Stimulated activated CD8-positive, alpha-beta memory T cell treated with anti-CD3 and anti-CD28 coated beads, Interleukin-15, amount 100 ng/mL, for 24 hours (primary cell): ENCODE measurements around the gene CDCA8.
"Not testable (repeated sequence)": the region's sequence is repeated elsewhere in the genome, so short reads cannot be mapped to it uniquely, and the experiment has no call there.

Source experiments
- DNase-seq: peaks from one replicate; pipeline ENCODE4 v3.0.0-alpha.2; 2020; ENCODE audit warnings: low read depth

CDCA8 gene

GRCh38 chr1:37718181-37718900 lies 26.0 kb downstream of the CDCA8 start:
- no peak for DNase-seq

DNA sequence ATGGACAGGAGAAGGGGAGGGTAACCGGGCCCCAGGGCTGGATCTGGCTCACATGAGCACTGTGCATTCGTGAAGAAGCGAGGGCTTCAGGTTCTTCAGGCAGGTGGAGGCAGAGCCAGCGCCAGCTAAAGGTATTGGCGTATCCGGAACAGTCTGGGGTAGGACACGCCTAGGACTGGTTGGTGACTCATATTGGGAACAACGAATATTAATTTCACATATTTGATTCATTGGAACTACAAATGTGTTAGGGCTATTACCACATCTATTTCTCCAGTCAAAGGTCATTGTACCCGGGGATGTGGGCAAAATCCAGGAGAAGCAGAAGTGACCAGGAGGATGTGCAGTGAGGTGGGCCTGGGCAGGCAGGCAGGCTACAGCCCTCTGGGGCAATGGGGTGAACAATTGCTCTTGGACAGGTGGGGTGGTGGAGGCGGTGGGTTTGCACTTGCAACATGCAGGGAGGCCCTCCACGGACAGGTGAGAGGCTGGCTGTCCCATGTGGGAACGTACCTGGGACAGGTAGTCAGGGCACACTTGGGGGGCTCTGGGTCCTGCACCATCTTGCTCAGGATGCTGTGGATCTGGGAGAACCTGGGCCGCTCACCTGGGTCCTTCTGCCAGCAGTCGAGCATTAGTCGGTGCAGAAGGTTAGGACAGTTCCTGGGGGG lies 26.7 kb downstream of the CDCA8 start:
- no peak for DNase-seq

DNA sequence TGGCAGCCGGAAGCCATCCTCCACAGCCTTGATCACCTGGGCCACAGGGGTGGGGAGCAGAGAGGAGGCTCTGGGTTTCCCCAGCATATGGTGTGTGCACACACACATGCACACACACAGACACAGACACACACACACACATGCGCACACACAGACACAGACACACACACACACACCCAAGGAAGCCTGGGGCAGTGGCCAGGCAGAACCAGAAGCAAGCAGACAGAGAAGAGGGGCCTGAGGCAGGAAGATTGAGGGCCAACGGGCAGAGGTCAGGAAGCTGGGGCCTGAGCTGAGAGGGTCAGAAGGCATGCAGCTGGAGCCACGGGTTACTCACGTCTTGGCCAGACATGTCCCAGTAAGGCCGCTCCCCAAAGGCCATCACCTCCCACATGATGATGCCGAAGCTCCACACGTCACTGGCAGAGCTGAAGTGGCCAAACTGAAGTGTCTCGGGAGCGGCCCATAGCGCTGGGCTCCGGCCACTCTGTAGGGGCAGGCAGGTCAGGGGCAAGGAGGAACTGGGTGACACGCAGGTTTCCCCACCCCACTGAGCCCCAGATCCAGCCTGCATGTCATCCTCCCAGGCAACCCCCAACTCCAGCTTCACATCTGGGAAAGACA lies 27.4 kb downstream of the CDCA8 start:
- no peak for DNase-seq

DNA sequence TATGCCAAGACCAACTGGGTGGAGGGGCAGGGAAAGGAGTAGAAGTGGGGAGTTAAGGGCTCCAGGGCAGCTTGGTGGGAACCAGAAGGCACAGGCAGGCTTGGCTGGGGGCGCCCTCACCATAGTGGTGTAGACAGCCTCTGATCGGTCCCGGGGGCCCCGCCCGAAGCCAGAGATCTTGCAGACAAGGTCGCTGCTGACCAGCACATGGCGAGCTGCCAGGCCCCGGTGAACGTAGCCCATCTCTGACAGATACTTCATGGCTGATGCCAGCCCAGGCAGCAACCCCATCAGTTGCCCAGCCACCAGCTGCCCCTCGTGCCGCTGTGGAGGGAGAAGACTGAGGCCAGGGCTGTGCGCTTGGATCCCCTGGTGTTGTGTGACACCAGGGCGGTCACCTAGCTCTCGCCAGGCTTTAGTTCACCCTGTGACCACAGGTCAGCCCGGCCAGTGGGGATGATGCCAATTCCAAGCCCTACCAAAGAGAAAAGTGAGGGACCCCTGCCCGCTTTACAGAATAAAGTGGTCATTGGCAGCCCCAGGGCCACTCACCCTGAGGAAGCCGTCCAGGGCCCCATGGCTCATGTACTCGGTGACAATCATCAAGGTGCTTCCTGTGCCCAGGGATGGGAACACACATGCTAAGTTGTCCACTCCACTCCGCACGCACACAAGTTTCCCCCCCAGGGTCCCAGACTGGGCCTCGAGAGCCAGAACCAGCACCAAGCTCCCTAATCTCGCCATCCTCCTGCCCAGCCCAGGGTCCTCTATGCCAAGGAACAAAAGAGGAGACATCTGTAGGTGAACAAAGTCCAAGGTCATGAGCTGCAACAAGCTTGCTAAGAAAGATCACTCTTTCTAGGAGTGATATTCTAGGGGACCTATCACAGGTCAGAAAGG lies 28.2 kb downstream of the CDCA8 start:
- DNase-seq = no peak

DNA sequence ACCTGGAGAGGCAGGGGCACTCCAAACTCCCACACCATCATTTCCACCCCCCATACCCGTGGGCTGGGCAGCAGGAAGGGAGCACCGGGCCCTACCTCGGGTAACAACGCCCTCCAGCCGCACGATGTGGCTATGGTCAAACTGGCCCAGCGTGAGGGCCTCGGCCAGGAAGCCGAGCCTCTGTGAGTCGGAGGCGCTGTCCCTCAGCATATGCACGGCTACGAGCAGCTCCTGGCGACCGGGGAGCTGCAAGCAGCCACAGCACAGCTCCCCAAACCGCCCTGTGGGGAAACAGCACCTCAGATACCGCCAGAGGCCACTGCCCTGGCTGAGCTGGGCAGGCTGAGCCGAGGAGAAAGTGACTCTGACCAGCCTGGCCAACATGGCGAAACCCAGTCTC lies 29.2 kb downstream of the CDCA8 start:
- DNase-seq = no peak

GRCh38 chr1:37722181-37723071 lies 30.1 kb downstream of the CDCA8 start:
- no peak for DNase-seq

- DNase-seq = no peak
These were observed 30.7 kb downstream of the CDCA8 start for GRCh38 chr1:37723072-37723389.

- DNase-seq = no peak
These were observed 31.2 kb downstream of the CDCA8 start for GRCh38 chr1:37723390-37724078.

- no peak for DNase-seq
These were observed 32.3 kb downstream of the CDCA8 start for GRCh38 chr1:37724575-37724974.

GRCh38 chr1:37725851-37726613 lies 33.7 kb downstream of the CDCA8 start:
- DNase-seq = no peak

DNA sequence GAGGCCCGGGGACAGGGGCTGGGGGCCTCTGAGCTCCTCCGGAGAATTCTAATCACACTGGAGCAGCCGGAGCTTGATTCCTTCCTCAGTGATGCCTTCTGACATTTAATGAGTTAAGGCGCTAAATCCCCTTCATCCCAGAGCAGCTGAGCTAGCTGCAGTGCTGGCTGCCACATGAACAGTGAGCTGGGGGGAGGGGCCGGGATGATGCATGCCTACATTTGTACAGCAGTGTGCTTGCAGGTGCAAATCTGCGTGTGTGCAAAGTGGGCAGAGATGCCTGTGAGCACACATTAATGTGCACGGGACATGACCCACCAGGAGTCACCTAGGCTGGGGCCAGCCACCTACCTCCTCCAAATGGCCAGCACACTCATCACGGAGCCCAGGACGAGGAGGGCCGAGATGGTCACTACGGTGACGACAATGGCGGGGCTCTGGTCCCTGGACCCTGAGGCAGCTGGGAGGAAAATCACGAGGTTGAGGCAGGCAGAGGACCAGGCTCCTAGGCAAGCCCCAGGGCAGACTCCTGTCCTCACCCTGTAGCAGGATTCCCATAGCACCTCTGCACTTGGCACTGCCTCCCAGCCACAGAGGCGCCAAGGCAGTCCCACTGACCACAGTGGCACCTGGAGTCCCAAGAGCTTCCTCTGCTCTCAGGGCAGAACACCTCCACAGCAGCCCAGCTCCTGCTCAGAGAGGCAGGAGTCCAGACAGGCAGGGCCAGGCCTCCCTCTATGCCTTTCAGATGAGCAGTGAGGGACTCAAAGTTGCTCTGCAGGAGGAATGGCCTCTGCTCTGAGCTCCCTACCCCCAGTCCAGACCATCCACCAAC lies 34.7 kb downstream of the CDCA8 start:
- no peak for DNase-seq

GRCh38 chr1:37728416-37728815 lies 36.1 kb downstream of the CDCA8 start:
- no peak for DNase-seq

DNA sequence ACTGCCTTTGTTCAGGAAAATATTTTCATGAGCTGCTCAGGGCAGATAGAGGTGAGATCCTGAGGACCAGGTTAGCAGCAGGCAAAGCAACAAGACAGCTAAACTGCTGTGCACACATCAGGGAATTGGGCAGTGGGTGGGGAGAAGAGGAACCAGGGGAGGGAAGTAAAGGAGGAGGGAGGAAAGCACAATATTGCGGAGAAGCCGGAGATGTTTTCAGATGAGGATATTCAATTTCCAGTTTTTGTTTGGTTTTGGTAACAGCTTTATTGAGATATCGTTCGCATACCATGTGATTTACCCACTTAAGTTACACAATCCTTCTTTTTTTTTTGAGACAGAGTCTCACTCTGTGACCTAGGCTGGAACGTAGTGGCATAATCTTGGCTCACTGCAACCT lies 38.1 kb downstream of the CDCA8 start:
- no peak for DNase-seq

DNA sequence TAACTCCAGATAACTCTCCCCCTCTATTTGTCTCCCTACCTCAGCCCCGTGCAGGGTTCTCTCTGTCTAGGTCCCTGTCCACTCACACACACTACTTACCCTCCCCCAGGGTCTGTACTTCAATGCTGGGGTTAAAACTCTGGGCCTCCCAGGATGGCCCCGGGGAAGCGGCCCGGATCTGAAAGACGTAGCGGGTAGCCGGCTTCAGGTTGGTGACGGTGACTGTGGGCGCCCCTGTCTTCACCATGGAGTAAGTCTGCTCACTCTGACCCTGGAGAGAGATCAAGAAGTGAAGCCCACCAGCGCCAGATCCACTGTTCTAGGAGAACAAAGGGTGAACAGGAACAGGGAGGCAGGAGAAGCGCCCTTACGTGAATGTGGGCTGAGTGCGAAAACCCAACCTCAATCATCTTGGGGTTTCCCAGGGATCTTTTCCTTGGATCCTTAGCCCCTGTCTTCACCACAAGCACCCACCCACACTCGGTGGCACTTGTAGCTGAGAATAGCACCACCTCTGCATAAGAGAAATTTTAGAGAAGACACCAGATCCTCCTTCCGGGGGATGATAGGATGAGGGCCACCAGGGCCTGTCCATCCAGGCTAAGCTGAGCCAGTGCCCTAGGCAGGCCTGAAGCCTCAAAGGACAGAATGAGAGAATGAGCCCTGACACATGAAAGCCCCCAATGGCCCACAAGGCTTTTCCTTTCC lies 39.1 kb downstream of the CDCA8 start:
- no peak for DNase-seq

- DNase-seq = no peak
These were observed 39.9 kb downstream of the CDCA8 start for GRCh38 chr1:37732111-37732780.

- DNase-seq = no peak
These were observed 42.6 kb downstream of the CDCA8 start for GRCh38 chr1:37734629-37735591.

GRCh38 chr1:37737975-37738374 lies 45.7 kb downstream of the CDCA8 start:
- not testable (repeated sequence) for DNase-seq
